ENCODE data around the gene ST3GAL5.

The ST3GAL5 gene

GRCh38 chr2:85790032-85790431, 98.8 kb downstream of the ST3GAL5 start:
- TF ChIP-seq GATA1 (IDR thresholded peaks at IDR 0.05; ENCODE audit: low read depth, low read length) = no peak
- no peak for TF ChIP-seq POLR2A (IDR thresholded peaks at IDR 0.05; ENCODE audit: low read length)

GRCh38 chr2:85789271-85789670, 99.5 kb downstream of the ST3GAL5 start:
- no peak for DNase-seq
- TF ChIP-seq GATA1 (IDR thresholded peaks at IDR 0.05; ENCODE audit: low read depth, low read length) = no peak
- no peak for TF ChIP-seq POLR2A (IDR thresholded peaks at IDR 0.05; ENCODE audit: low read length)

More at GRCh38 chr2:85790032-85790431, 98.8 kb downstream of the ST3GAL5 start:
- no peak for DNase-seq

GRCh38 chr2:85788603-85789002, 100.2 kb downstream of the ST3GAL5 start:
- no peak for TF ChIP-seq POLR2A (IDR thresholded peaks at IDR 0.05; ENCODE audit: low read length)
- TF ChIP-seq GATA1 (IDR thresholded peaks at IDR 0.05; ENCODE audit: low read depth, low read length) = no peak
- DNase-seq = no peak

GRCh38 chr2:85787981-85788340, 100.8 kb downstream of the ST3GAL5 start:
- TF ChIP-seq POLR2A (IDR thresholded peaks at IDR 0.05; ENCODE audit: low read length) (no peak), GATA1 (IDR thresholded peaks at IDR 0.05; ENCODE audit: low read depth, low read length) (no peak)
- no peak for DNase-seq

GRCh38 chr2:85787282-85787980, 101.4 kb downstream of the ST3GAL5 start:
- TF ChIP-seq POLR2A (IDR thresholded peaks at IDR 0.05; ENCODE audit: low read length) (no peak), GATA1 (IDR thresholded peaks at IDR 0.05; ENCODE audit: low read depth, low read length) (no peak)
- DNase-seq = no peak

Data from erythroblast (primary cell).